H1 (cell line): ENCODE data around the gene PHC1. TPM values are rescaled to one million over a fixed set of nuclear protein-coding genes. Genes with fewer than 3 reads are reported as not detected.

Source experiments
- CTCF ChIA-PET: fragments of 300-600 bp; sonication (Branson Sonifier 250); formaldehyde crosslinking; loops from one replicate; lab custom pipeline; 2021; ENCODE audit not compliant: partially characterized antibody; lab: Charles Lee
- POLR2A ChIA-PET: fragments of 300-600 bp; sonication (Branson Sonifier 250); formaldehyde crosslinking; loops from one replicate; lab custom pipeline; 2021; ENCODE audit warnings: inconsistent platforms; ENCODE audit not compliant: partially characterized antibody; lab: Charles Lee
- DNase-seq, 2 experiments: peaks; one replicate each; pipeline versions ENCODE4 v3.0.0 to v3.0.0-alpha.2; 2010 to 2022; ENCODE audit warnings: low spot score in 2 of 2, low read depth in 1 of 2, mixed read lengths in 1 of 2
- FAIRE-seq: peaks from 2 replicates; lab custom pipeline; 2011; peaks lifted over from hg19 to GRCh38; lab: Jason Lieb, UNC
- H2AFZ ChIP-seq: 2 replicates; pipeline ENCODE4 v1.8.1; 2012; ENCODE audit warnings: low read length, inconsistent platforms
- H2AK5ac ChIP-seq: 2 replicates; pipeline ENCODE4 v1.6.1; 2013; ENCODE audit warnings: low read depth, low read length
- H2BK120ac ChIP-seq: replicated peaks from 2 replicates; pipeline ENCODE3; 2013; ENCODE audit warnings: low read depth, low read length, inconsistent platforms
- H2BK12ac ChIP-seq: 2 replicates; pipeline ENCODE4 v1.6.1; 2013; ENCODE audit warnings: low read depth, low read length
- H2BK15ac ChIP-seq: 2 replicates; pipeline ENCODE4 v1.6.1; 2013; ENCODE audit warnings: low read length
- H2BK20ac ChIP-seq: 2 replicates; pipeline ENCODE4 v1.6.1; 2013; ENCODE audit warnings: low read length
- H2BK5ac ChIP-seq: 2 replicates; pipeline ENCODE4 v1.6.1; 2013; ENCODE audit warnings: low read depth, low read length
- H3K14ac ChIP-seq: 2 replicates; pipeline ENCODE4 v1.6.1; 2013; ENCODE audit warnings: inconsistent platforms; ENCODE audit not compliant: insufficient read length
- H3K18ac ChIP-seq: 2 replicates; pipeline ENCODE4 v1.6.1; 2013; ENCODE audit warnings: low read length; ENCODE audit errors: extremely low read depth
- H3K23ac ChIP-seq: 2 replicates; pipeline ENCODE4 v1.6.1; 2013; ENCODE audit warnings: inconsistent platforms; ENCODE audit not compliant: insufficient read length
- H3K23me2 ChIP-seq: 2 replicates; pipeline ENCODE4 v1.6.1; 2013; ENCODE audit warnings: low read depth, low read length
- H3K27ac ChIP-seq: 2 replicates; pipeline ENCODE4 v1.6.1; 2011; ENCODE audit warnings: low read depth, low read length, inconsistent platforms
- H3K27me3 ChIP-seq, 4 experiments: replicated peaks in 1 of 4; 1 replicate in 1 of 4; 2 replicates in 3 of 4; pipeline versions ENCODE4 v1.6.1 to v1.8.1; 2011 to 2013; ENCODE audit warnings: low read length in 3 of 4, mild to moderate bottlenecking in 3 of 4, inconsistent platforms in 2 of 4, mixed read lengths in 2 of 4, moderate library complexity in 1 of 4; ENCODE audit not compliant: control insufficient read depth in 3 of 4, insufficient read depth in 3 of 4; ENCODE audit errors: extremely low read depth in 1 of 4
- H3K36me3 ChIP-seq, 4 experiments: 2 replicates each; pipeline versions ENCODE4 v1.6.1 to v1.8.1; 2011 to 2013; ENCODE audit warnings: mild to moderate bottlenecking in 4 of 4, low read length in 3 of 4, moderate library complexity in 2 of 4, control low read depth in 1 of 4, inconsistent platforms in 1 of 4; ENCODE audit not compliant: insufficient read depth in 4 of 4, control insufficient read depth in 2 of 4
- H3K4ac ChIP-seq: replicated peaks from 2 replicates; pipeline ENCODE3; 2013; ENCODE audit warnings: low read length, low read depth, mixed read lengths, inconsistent platforms; ENCODE audit not compliant: insufficient read length
- H3K4me1 ChIP-seq, 4 experiments: replicated peaks in 1 of 4; 1 replicate in 1 of 4; 2 replicates in 3 of 4; pipeline versions ENCODE4 v1.6.1 to v1.8.1; 2011 to 2013; ENCODE audit warnings: low read length in 3 of 4, inconsistent platforms in 2 of 4, mixed read lengths in 1 of 4; ENCODE audit not compliant: insufficient read depth in 4 of 4, control insufficient read depth in 3 of 4
- H3K4me2 ChIP-seq, 2 experiments: 2 replicates each; pipeline versions ENCODE4 v1.6.1 to v1.8.1; 2011 to 2013; ENCODE audit warnings: low read depth in 2 of 2, low read length in 2 of 2, control low read depth in 1 of 2, inconsistent platforms in 1 of 2, mild to moderate bottlenecking in 1 of 2; ENCODE audit not compliant: insufficient read depth in 1 of 2
- H3K4me3 ChIP-seq, 4 experiments: fragments of 200-600, 300-600 bp in 1 of 4; sonication (generic), shearing (Covaris generic), sonication (Bioruptor Twin) in 1 of 4; 2 replicates each; pipeline versions ENCODE4 v1.5.1 to v1.8.1; 2011 to 2016; ENCODE audit warnings: low read length in 4 of 4, low read depth in 3 of 4, control low read depth in 2 of 4, inconsistent platforms in 2 of 4, mild to moderate bottlenecking in 2 of 4, mixed read lengths in 1 of 4, moderate library complexity in 1 of 4; ENCODE audit not compliant: insufficient read depth in 2 of 4; ENCODE audit errors: extremely low read depth in 1 of 4
- H3K56ac ChIP-seq: replicated peaks from 2 replicates; pipeline ENCODE3; 2013; ENCODE audit warnings: low read depth, mild to moderate bottlenecking, mixed read lengths, low read length, inconsistent platforms; ENCODE audit not compliant: insufficient read length
- H3K79me1 ChIP-seq: 2 replicates; pipeline ENCODE4 v1.6.1; 2013; ENCODE audit warnings: low read depth, low read length, control low read depth
- H3K79me2 ChIP-seq, 2 experiments: 2 replicates each; pipeline versions ENCODE4 v1.6.1 to v1.8.1; 2012 to 2013; ENCODE audit warnings: low read length in 2 of 2, mild to moderate bottlenecking in 2 of 2, inconsistent platforms in 1 of 2; ENCODE audit not compliant: insufficient read depth in 2 of 2, control insufficient read depth in 1 of 2
- H3K9ac ChIP-seq, 4 experiments: replicated peaks in 1 of 4; 1 replicate in 1 of 4; 2 replicates in 3 of 4; pipeline versions ENCODE4 v1.6.1 to v1.8.1; 2011 to 2013; ENCODE audit warnings: low read depth in 3 of 4, low read length in 3 of 4, control low read depth in 2 of 4, mild to moderate bottlenecking in 2 of 4, moderate library complexity in 2 of 4, inconsistent platforms in 1 of 4; ENCODE audit errors: extremely low read depth in 1 of 4
- H3K9me3 ChIP-seq, 2 experiments: 2 replicates each; pipeline versions ENCODE4 v1.6.1 to v1.8.1; 2012 to 2013; ENCODE audit warnings: mild to moderate bottlenecking in 2 of 2, moderate library complexity in 2 of 2, control low read depth in 1 of 2, inconsistent platforms in 1 of 2, low read depth in 1 of 2, low read length in 1 of 2, mixed read lengths in 1 of 2; ENCODE audit not compliant: insufficient read depth in 2 of 2
- H4K20me1 ChIP-seq, 2 experiments: replicated peaks in 1 of 2; 2 replicates each; pipeline versions ENCODE3 to v1.8.1; 2011 to 2013; ENCODE audit warnings: inconsistent platforms in 2 of 2, low read length in 2 of 2, mild to moderate bottlenecking in 1 of 2; ENCODE audit not compliant: insufficient read depth in 2 of 2, control insufficient read depth in 1 of 2
- H4K5ac ChIP-seq: 2 replicates; pipeline ENCODE4 v1.6.1; 2013; ENCODE audit warnings: low read length, low read depth, mixed read lengths, inconsistent platforms; ENCODE audit not compliant: insufficient read length
- H4K8ac ChIP-seq: 2 replicates; pipeline ENCODE4 v1.8.0; 2013; ENCODE audit warnings: mild to moderate bottlenecking, moderate library complexity, low read length, inconsistent platforms; ENCODE audit not compliant: insufficient read depth; ENCODE audit errors: extremely low read depth
- H4K91ac ChIP-seq: replicated peaks from 2 replicates; pipeline ENCODE3; 2013; ENCODE audit warnings: low read length, mixed read lengths, inconsistent platforms; ENCODE audit not compliant: insufficient read length
- NANOG ChIP-seq: IDR thresholded peaks from 2 replicates; pipeline ENCODE4 v1.6.1; 2011; ENCODE audit warnings: low read length, low read depth, mild to moderate bottlenecking, inconsistent platforms; ENCODE audit not compliant: insufficient read depth, poor library complexity, severe bottlenecking
- WGBS, 2 experiments: shearing (Covaris generic) in 1 of 2; methylation state at CpG; one replicate each; pipeline versions ENCODE4 v1.1.6 to v1.1.7; 2013 to 2015; ENCODE audit warnings: low lambda C conversion rate in 2 of 2, mixed read lengths in 2 of 2, inconsistent platforms in 1 of 2, low coverage in 1 of 2, missing lambda C conversion rate in 1 of 2; ENCODE audit not compliant: insufficient replicate concordance in 2 of 2, insufficient coverage in 1 of 2, insufficient read length in 1 of 2; ENCODE audit errors: extremely low coverage in 1 of 2, missing lambda C conversion rate in 1 of 2; 5-methylcytosine and 5-hydroxymethylcytosine counted together
- polyA plus RNA-seq, 7 experiments: library from polyadenylated mRNA; depleted of rRNA in 3 of 7; stranded (reverse) in 5 of 7; unstranded in 2 of 7; fragments of >200 nt in 5 of 7; fragments of 200-250 nt in 2 of 7; gene quantifications; 1 replicate in 5 of 7; 2 replicates in 1 of 7; 4 replicates in 1 of 7; pipeline versions ENCODE4 v1.2.1 to v1.2.3, GENCODE V29; 2011 to 2013; ENCODE audit warnings: missing spikeins in 2 of 7, mixed read lengths in 2 of 7
- total RNA-seq: library from RNA; stranded (reverse); fragmentation: NEBNext Ultra II Directional; extraction: Animal tissue kit (Norgen Biotek cat#: 25700); gene quantifications from 2 replicates; pipeline ENCODE4 v1.2.1, GENCODE V29; 2021
- TF ChIP-seq, protein P1 (sequence below): IDR thresholded peaks from 2 replicates; pipeline ENCODE4 v1.6.1; 2011; ENCODE audit warnings: low read depth, mild to moderate bottlenecking, low read length; ENCODE audit not compliant: insufficient read depth

PHC1 gene
- total and polyA plus RNA-seq, 2 of the 8 experiments (the other 6 are each of a cell fraction or from before 2014, with no cell fraction given) = 934 to 1,655 TPM

- Histone ChIP-seq H2BK15ac (no peak overlapping the region), H4K5ac (peak overlapping the region; percentile 97), H3K23me2 (peaks cover 6% of the 10 kb centered on the region), H4K91ac (peak overlapping the region; percentile 45), H4K8ac (no peak overlapping the region), H3K4ac (no peak overlapping the region), H3K23ac (no peak overlapping the region), H3K9ac (no peak overlapping the region; a peak in 1 of 7 replicates), H2AK5ac (no peak overlapping the region; the same call in 1 of the 2 replicates), H3K79me2 (peaks cover 0 to 4% of the 10 kb centered on the region in 2 experiments; a peak in 2 of 4 replicates), H3K27me3 (no peaks in the 10 kb centered on the region), H2BK5ac (peak overlapping the region; percentile 97), H3K9me3 (no peaks in the 10 kb centered on the region), H3K4me1 (peaks cover 4 to 30% (median 26%) of the 10 kb centered on the region in 4 experiments), H3K36me3 (no peaks in the 10 kb centered on the region), H3K27ac (peak overlapping the region; percentile 83), H3K4me3 (no peak overlapping the region), H2BK120ac (peak overlapping the region; percentile 73), H4K20me1 (no peaks in the 10 kb centered on the region), H2BK20ac (peak overlapping the region; percentile 99), H2BK12ac (peak overlapping the region; percentile 75; the same call in 1 of the 2 replicates), H3K14ac (no peak overlapping the region), H3K56ac (no peak overlapping the region), H2AFZ (no peak overlapping the region), H3K79me1 (no peaks in the 10 kb centered on the region), H3K4me2 (no peak overlapping the region), H3K18ac (peak overlapping the region; percentile 60)
- WGBS, 2 experiments = 80% methylated on average over 5 of the region's 5 CpGs; no CpG with 5 or more reads in 1 of the 2 experiments
- POLR2A ChIA-PET = interaction anchor here (1.0 to 1.4 kb wide), 2 partner anchors 12 to 14 kb away, joined by 4 to 5 read pairs; no protein-coding TSS in a partner anchor
- no peak for TF ChIP-seq NANOG
- TF ChIP-seq, protein P1, sequence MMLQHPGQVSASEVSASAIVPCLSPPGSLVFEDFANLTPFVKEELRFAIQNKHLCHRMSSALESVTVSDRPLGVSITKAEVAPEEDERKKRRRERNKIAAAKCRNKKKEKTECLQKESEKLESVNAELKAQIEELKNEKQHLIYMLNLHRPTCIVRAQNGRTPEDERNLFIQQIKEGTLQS = no peak
- CTCF ChIA-PET = interaction anchor here (0.7 to 1.5 kb wide), 2 partner anchors 20 to 24 kb away, joined by 3 to 5 read pairs; no protein-coding TSS in a partner anchor
- DNase-seq (no peak), FAIRE-seq (no peak)
These were observed 4.6 kb upstream of the PHC1 start for GRCh38 chr12:8909752-8910151.
